ENCODE measurements around the gene FNBP1. TPM values are rescaled to one million over a fixed set of nuclear protein-coding genes. Genes with fewer than 3 reads are reported as not detected.
"Not testable (repeated sequence)": the region's sequence is repeated elsewhere in the genome, so short reads cannot be mapped to it uniquely, and the experiment has no call there.

The FNBP1 gene
- total RNA-seq, 2 experiments from 2014 or later = 198 TPM

DNA sequence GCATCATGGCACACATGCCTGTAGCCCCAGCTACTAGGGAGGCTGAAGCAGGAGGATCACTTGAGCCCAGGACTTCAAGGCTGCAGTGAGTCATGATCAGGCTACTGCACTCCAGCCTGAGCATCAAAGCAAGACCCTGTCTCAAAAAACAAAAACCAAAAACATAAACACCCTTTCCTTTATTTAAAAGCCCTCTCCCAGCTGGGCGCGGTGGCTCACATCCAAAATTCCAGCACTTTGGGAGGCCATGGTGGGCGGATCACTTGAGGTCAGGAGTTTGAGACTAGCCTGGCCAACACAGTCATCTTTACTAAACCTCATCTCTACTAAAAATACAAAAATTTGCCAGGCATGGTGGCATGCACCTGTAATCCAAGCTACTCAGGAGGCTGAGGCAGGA lies 45.3 kb downstream of the FNBP1 start:
- Mint-ChIP-seq H3K27ac (peak overlapping the region; percentile 78), H3K36me3 (peaks cover 66% of the 10 kb centered on the region), H3K4me1 (peaks cover 68% of the 10 kb centered on the region)
- not testable (repeated sequence) for H3K27me3 Mint-ChIP-seq, DNase-seq, H3K4me3 Mint-ChIP-seq, H3K9me3 Mint-ChIP-seq

DNA sequence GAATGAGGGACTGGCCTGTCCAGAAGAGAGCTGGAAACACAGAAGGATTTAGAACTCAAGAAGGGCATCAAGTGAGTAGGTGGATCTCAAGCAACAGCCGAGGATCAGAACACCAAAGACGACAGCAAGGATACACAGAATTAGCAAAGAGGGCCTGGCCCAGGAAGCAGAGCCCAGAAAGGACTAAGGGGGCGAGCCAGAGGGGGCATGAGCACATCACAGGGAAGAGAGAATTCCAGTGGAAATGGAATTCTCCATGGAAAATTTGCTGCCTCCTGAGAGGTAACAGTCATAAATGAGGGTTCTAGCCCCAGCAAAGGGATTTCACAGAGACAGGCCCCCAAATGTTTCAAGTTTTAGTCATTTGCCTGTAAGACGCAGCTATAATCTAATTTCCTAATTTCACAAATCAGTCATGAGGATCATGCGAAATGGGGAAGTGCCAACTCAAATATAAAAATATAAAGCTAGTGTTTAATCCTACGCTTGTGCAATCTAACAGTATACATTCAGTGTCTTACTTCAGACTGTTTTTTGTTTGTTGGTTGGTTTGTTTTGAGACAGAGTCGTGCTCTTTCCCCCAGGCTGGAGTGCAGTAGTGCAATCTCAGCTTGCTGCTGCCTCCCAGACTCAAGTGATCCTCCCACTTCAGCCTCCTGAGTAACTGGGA lies 46.7 kb downstream of the FNBP1 start:
- no peak for DNase-seq
- Mint-ChIP-seq H3K4me3 (peak overlapping the region; percentile 69), H3K27me3 (no peaks in the 10 kb centered on the region), H3K36me3 (peaks cover 63% of the 10 kb centered on the region), H3K4me1 (peaks cover 72% of the 10 kb centered on the region), H3K9me3 (no peaks in the 10 kb centered on the region), H3K27ac (peak overlapping the region; percentile 98)

DNA sequence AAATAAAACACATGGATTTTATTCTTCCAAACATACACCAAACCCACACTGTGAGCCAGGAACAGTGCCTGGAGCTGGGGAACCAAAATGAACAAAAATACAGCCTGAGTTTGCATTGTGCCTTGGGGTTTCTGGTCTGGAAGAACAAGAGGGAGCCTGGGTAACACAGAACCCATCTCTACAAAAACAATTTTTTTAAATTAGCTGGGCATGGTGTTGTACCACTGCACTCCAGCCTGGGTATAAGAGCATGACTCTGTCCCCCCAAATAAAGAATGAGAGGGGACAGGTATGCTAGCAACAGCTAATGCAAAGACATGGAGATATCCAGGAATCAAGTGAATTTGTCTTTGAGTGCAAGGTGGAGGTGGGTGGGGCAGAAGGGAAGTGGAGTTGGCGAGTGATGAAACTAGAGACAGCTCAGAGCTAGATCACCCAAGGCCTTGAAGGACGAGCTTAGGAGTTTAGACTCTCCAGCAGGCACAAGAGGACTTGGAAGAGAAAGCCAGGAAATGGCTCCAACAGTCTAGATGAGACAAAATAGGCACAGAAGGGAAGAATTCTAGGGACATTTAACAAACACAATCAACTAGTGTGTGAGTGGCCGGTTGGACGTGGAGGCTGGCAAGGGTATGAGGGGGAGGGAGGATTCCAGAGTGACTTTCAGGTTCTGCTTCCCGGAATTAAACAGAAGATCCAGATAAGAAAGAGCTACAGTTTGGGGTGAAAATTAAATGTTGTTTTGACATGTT lies 47.4 kb downstream of the FNBP1 start:
- Mint-ChIP-seq H3K4me3 (peak overlapping the region; percentile 69), H3K9me3 (no peaks in the 10 kb centered on the region), H3K36me3 (peaks cover 65% of the 10 kb centered on the region), H3K4me1 (peaks cover 75% of the 10 kb centered on the region), H3K27ac (peak overlapping the region; percentile 98), H3K27me3 (no peaks in the 10 kb centered on the region)
- peak; percentile 37 for DNase-seq

DNA sequence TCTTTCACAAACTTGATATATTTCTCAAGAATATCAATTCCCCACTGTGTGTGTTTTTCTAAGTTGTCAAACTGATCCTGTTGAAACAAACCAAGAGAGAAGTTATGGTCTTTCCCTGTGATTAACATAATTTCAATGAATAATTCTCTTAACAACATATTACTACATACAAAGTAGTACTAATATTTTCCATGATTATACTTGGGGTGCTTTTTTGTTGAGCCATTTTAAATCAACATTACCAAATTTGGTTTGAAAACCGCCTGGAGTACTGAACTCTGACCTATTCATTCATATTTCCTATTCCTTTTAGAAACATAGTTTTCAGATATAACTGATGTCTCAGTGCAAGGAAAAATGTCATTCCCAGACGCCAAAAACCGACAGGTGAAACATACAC lies 48.1 kb downstream of the FNBP1 start:
- Mint-ChIP-seq H3K27ac (peak overlapping the region; percentile 98), H3K9me3 (no peaks in the 10 kb centered on the region), H3K4me1 (peaks cover 74% of the 10 kb centered on the region), H3K36me3 (peaks cover 64% of the 10 kb centered on the region), H3K27me3 (no peaks in the 10 kb centered on the region), H3K4me3 (peak overlapping the region; percentile 69)
- no peak for DNase-seq

DNA sequence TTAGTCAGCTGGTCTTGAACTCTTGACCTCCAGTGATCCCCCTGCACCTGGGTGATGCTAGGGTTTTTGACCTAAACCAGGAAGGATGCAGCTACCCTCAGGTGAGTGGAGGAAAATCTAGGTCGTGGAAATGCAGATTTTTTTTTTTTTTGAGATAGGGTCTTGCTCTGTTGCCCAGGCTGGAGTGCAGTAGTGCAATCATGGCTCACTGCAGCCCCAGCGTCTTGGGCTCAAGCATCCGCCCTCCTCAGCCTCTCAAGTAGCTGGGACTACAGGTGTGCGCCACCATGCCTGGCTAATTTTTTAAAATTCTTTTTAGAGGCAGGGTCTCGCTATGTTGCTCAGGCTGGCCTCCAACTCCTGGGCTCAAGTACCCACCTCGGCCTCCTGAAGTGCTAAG lies 51.9 kb downstream of the FNBP1 start:
- Mint-ChIP-seq H3K4me1 (peaks cover 74% of the 10 kb centered on the region), H3K36me3 (peaks cover 61% of the 10 kb centered on the region), H3K4me3 (peak overlapping the region; percentile 69), H3K27ac (peak overlapping the region; percentile 96)
- not testable (repeated sequence) for H3K9me3 Mint-ChIP-seq, H3K27me3 Mint-ChIP-seq, DNase-seq

DNA sequence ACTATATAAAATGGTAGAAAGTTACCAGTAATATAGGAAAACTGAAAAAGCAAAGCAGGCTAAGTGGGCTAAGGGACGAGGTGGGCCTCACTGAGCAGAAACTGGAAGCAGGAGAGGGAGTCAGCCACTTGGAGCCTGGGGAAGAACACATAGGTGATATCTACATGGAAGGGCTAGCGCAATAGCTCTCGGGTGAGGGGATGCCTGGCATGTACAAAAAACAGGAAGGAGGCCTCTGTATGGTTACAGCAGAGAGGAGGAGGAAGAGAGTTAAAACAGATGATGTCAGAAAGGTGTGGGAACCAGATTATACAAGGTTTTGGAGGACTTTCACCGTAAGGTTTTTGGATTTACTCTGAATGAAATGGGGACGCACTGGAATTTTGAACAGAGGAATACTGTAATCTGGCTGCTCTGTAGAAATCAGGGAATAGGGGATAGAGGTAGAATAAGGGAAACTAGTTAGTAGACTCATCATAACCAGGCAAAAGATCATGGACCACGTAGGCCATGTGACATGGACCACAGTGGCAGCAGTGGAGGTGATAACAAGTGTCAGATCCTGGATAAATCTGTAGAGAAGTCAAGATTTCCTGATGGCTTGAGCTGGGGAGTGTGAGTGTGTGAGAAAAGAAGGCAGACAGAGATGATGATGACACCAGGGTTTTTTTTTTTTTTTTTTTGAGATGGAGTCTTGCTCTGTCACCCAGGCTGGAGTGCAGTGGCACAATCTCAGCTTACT lies 52.5 kb downstream of the FNBP1 start:
- Mint-ChIP-seq H3K4me3 (peak overlapping the region; percentile 69), H3K9me3 (no peaks in the 10 kb centered on the region), H3K27me3 (no peaks in the 10 kb centered on the region), H3K4me1 (peaks cover 70% of the 10 kb centered on the region), H3K36me3 (peaks cover 62% of the 10 kb centered on the region), H3K27ac (peak overlapping the region; percentile 96)
- no peak for DNase-seq

DNA sequence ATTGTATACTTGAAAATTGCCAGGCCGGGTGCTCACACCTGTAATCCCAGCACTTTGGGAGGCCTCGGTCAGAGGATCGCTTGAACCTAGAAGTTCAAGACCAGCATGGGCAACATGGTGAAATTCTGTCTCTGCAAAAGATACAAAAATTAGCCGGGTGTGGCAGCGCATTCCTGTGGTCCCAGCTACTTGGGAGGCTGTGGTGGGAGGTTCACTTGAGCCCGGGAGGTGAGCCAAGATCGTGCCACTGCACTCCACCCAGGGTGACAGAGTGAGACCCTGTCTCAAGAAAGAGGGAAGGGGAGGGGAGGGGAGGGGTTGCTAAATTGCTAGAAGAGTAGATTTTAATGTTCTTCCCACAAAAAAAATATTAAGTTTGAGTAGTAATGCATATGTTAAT lies 53.2 kb downstream of the FNBP1 start:
- peaks cover 70% of the 10 kb centered on the region for H3K4me1 Mint-ChIP-seq
- peaks cover 62% of the 10 kb centered on the region for H3K36me3 Mint-ChIP-seq
- no peak for DNase-seq
- H3K9me3 Mint-ChIP-seq = peaks cover 2% of the 10 kb centered on the region
- no peak overlapping the region for H3K4me3 Mint-ChIP-seq
- H3K27ac Mint-ChIP-seq = peak overlapping the region; percentile 79
- H3K27me3 Mint-ChIP-seq = no peaks in the 10 kb centered on the region

DNA sequence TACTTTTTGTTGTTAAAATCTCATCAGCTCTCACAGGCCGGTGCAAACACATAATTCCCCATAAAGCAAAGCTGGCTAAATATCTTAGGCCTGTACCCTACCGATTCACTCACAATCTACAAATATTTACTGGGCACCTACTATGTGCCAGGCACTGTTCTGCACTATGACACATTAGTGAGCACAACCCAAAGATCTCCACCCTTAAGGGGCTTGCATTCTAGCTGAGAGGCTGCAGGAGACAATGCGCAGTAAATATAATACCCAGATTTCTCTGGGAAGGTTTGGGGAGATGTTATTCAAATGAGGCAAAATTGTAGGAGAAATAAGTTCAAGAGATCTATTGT lies 53.7 kb downstream of the FNBP1 start:
- Mint-ChIP-seq H3K27ac (peak overlapping the region; percentile 79), H3K9me3 (peaks cover 4% of the 10 kb centered on the region), H3K4me1 (peaks cover 71% of the 10 kb centered on the region), H3K36me3 (peaks cover 64% of the 10 kb centered on the region), H3K4me3 (peak overlapping the region; percentile 14), H3K27me3 (no peaks in the 10 kb centered on the region)
- DNase-seq = no peak

DNA sequence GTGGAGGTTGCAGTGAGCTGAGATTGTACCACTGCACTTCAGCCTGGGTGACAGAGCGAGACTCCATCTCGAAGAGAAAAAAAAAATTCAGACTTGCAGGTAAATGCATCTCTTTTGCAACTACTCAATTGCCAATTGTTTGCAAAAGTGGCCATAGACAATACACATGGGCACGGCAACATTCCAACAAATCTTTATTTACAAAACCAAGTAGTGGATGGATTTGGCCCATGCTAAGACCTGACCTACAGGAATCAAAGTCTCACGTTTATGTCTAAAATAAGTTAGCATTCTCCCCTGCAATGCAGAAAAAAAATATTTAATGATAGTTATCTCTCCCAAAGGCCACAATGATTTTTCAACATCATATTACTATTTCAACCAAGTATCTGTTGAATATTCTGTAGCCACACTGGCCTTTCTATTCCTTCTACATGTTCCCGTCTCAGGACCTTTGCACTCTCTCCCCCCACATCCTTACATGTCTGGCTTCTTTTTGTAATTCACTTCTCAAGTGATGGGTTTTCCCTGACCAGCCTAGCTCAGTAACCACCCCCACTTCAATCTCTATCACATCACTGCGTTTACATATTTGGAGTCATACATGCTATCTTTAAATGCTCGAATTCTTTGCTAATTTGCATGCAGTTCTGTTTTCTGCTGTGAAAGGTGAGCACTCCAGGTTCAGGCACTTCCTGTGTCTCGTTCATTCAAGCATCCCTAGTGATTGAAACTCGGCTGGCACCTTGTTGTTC lies 54.2 kb downstream of the FNBP1 start:
- H3K4me1 Mint-ChIP-seq = peaks cover 69% of the 10 kb centered on the region
- H3K36me3 Mint-ChIP-seq = peaks cover 64% of the 10 kb centered on the region
- peak overlapping the region; percentile 87 for H3K27ac Mint-ChIP-seq
- peak overlapping the region; percentile 14 for H3K4me3 Mint-ChIP-seq
- peaks cover 4% of the 10 kb centered on the region for H3K9me3 Mint-ChIP-seq
- no peak for DNase-seq
- H3K27me3 Mint-ChIP-seq = no peaks in the 10 kb centered on the region

DNA sequence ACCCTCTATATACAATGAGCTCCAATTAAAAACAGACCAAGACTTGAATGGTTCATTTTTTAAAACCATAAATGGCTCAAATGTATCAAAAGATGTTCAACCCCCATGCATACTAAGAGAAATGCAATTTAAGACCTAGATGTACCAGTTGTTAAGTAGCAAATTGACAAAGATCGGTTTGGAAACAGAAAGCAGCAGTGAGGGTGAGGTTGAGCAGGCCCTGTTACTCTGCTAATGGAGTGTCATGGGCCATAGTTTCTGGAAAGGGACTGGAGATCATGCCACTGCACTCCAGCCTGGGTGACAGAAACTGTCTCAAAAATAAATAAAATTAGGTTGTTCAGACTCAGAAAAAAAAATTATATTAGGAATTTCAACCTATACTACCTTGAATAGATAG lies 55.0 kb downstream of the FNBP1 start:
- Mint-ChIP-seq H3K4me1 (peaks cover 68% of the 10 kb centered on the region), H3K9me3 (peaks cover 4% of the 10 kb centered on the region), H3K36me3 (peaks cover 69% of the 10 kb centered on the region), H3K4me3 (no peak overlapping the region), H3K27me3 (no peaks in the 10 kb centered on the region), H3K27ac (peak overlapping the region; percentile 87)
- no peak for DNase-seq

DNA sequence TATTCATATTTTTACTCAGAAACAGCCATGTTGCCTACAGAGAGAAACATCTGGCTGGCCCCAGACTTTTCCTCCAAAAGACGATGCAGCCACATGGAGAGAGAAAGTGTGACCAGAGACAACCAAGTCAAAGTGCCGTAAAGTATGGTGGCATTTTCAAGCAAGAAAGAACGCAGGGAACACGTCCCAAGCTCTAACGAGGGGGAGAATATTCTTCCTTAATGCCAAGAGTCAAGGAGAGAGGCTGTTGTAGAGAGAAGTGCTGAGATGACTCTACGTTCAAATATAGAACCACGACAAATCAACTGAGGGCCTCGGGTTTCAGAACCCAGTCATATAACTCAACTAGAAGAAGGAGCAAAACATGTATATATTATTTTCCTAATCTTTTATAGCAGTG lies 55.9 kb downstream of the FNBP1 start:
- H3K27ac Mint-ChIP-seq = peak overlapping the region; percentile 97
- peaks cover 5% of the 10 kb centered on the region for H3K9me3 Mint-ChIP-seq
- H3K4me1 Mint-ChIP-seq = peaks cover 67% of the 10 kb centered on the region
- DNase-seq = no peak
- no peaks in the 10 kb centered on the region for H3K27me3 Mint-ChIP-seq
- H3K36me3 Mint-ChIP-seq = peaks cover 75% of the 10 kb centered on the region
- peak overlapping the region; percentile 33 for H3K4me3 Mint-ChIP-seq

DNA sequence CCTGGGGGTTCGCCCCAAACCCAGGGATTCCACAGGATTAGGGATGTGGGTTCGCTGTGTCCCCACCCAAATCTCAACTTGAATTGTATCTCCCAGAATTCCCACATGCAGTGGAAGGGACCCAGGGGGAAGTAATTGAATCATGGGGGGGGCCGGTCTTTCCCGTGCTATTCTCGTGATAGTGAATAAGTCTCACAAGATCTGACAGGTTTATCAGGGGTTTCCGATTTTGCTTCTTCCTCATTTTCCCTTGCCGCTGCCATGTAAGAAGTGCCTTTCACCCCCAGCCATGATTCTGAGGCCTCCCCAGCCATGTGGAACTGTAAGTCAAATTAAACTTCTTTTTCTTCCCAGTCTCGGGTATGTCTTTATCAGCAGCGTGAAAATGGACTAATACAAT lies 58.4 kb downstream of the FNBP1 start:
- peaks cover 61% of the 10 kb centered on the region for H3K36me3 Mint-ChIP-seq
- H3K27ac Mint-ChIP-seq = peak overlapping the region; percentile 63
- not testable (repeated sequence) for H3K27me3 Mint-ChIP-seq, H3K4me3 Mint-ChIP-seq, DNase-seq, H3K9me3 Mint-ChIP-seq
- peaks cover 54% of the 10 kb centered on the region for H3K4me1 Mint-ChIP-seq

DNA sequence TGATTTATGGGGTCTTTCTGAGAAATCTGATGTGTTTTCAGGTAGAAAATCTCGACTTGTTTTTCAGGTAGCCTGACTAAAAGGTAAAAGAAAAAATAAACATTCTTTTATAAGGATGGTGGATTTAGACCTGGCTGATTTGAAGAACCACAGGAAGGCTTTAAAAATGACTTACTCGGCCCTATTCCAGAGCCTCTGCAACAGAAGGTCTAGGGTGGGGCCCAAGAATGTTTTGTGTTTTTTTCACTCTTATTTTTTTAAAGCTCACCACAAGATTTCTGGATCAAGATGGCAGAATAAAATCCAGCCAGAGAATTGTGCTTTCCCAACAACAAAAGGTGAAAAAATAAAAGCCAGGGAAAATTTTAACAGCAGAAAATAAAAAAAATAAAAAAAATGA lies 59.1 kb downstream of the FNBP1 start:
- Mint-ChIP-seq H3K36me3 (peaks cover 62% of the 10 kb centered on the region), H3K4me3 (no peak overlapping the region), H3K27me3 (no peaks in the 10 kb centered on the region), H3K27ac (no peak overlapping the region), H3K4me1 (peaks cover 47% of the 10 kb centered on the region), H3K9me3 (peaks cover 8% of the 10 kb centered on the region)
- DNase-seq = no peak

DNA sequence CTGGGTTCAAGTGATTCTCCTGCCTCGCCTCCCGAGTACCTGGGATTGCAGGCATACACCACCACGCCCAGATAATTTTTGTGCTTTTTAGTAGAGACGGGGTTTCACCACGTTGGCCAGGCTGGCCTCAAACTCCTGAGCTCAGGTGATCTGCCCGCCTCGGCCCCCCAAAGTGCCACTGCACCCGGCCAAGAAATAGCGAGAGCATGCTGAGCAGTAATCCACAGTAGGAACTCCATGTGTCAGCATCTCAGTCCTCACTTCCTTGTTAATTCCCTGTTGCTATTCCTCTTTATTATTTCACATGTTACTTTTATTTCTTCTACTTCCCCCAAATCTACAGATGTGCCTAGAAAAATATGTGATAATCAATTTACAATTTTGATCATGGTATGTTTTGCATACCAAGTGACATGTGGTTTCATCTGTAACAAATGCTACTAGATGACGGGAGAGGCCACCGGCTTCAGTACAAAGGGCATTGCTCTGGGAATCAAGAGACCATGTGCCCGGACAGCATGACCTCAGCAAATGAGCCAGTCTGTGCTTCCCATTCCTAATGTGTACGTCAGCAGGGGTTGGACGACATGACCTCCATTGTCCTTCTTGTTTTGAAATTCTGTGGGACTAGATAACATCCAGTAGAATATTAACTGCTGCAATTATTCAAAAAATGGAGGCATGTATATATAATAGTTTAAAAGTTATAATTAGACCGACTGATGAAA lies 61.6 kb downstream of the FNBP1 start:
- Mint-ChIP-seq H3K4me1 (peaks cover 31% of the 10 kb centered on the region), H3K36me3 (peaks cover 64% of the 10 kb centered on the region), H3K27me3 (no peaks in the 10 kb centered on the region), H3K27ac (peak overlapping the region; percentile 54), H3K4me3 (peak overlapping the region; percentile 18), H3K9me3 (peaks cover 8% of the 10 kb centered on the region)
- DNase-seq = no peak
